Hematopoietic multipotent progenitor cell treated with erythropoietin and hydrocortisone succinate and interleukin-3 and kit ligand, for 4 days (in vitro differentiated cells): ENCODE results near the gene DTD1.
"Not testable (repeated sequence)": the region's sequence is repeated elsewhere in the genome, so short reads cannot be mapped to it uniquely, and the experiment has no call there.

Experiments used
- DNase-seq: peaks from one replicate; pipeline ENCODE4 v3.0.0-alpha.2; 2015

Gene DTD1

DNA sequence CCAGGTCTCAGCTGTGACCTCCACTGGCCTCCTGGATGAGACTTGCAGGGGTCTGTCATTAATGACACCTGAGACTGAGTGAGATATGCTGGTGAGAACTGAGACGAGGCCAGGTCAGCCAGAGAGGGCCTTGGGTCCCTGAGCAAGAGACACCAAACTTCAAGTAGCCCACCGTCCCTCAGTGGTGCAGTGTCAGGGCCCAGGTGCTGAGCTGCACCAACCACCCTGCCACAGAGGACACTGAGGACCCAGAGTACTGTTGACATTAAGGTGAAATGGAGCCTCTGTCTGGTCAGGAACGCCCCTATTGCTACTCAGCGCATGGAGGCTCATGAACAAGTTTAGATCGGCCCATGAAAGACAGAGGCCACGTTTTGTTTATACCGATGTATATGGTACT lies 161.7 kb downstream of the DTD1 start:
- no peak for DNase-seq

DNA sequence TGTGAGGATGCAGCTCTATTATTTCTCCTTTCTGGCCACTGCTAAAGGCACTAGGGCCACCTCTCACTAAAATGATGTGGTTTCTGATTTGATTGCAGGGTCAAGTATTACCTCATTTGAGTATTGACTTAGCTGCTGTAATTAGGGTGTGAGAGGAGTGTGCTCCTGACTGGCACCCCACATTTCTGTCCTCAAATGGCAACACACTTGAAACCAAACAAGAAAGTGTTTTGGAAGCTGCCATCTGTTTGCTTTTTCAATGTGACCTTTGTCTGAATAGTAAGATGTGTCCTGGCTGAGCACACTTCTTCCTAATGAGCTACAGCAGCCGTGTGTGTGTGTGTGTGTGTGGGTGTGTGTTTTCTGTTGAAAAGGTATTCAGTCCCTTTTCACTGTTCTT lies 162.9 kb downstream of the DTD1 start:
- DNase-seq: no peak

- peak; percentile 22 for DNase-seq
These were observed 166.3 kb downstream of the DTD1 start for GRCh38 chr20:18754030-18754652.

DNA sequence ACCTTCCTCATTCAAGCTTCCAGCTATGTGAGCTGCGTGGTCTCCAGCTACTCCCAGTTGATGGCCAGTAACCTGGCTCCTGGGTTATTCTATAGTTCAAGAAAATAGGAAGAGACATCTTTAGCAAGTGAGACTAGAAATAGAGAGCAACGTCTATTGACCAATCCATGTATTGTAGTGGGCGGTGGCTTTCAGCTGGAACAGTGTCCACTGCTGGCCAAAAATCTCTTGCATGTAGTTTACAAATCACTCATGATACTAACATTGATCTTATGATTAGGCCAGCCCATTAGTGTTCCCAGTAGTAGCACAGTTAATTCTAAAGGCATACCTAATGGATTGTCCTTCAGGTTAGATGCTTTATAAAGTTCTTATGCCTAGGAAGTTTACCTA lies 166.8 kb downstream of the DTD1 start:
- DNase-seq: no peak

DNA sequence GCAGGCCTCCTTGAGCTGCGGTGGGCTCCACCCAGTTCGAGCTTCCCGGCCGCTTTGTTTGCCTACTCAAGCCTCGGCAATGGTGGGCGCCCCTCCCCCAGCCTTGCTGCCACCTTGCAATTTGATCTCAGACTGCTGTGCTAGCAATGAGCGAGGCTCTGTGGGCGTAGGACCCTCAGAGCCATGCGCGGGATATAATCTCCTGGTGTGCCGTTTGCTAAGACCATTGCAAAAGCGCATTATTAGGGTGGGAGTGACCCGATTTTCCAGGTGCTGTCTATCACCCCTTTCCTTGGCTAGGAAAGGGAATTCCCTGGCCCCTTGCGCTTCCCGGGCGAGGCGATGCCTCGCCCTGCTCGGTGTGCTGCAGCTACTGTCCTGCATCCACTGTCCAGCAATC lies 173.0 kb downstream of the DTD1 start:
- not testable (repeated sequence) for DNase-seq

- DNase-seq: no peak
These were observed 179.8 kb downstream of the DTD1 start for GRCh38 chr20:18767676-18768075.

- no peak for DNase-seq
These were observed 185.7 kb downstream of the DTD1 start for GRCh38 chr20:18773566-18773965.

- DNase-seq: no peak
These were observed 186.4 kb downstream of the DTD1 start for GRCh38 chr20:18774207-18774606.

- DNase-seq: no peak
These were observed 187.8 kb downstream of the DTD1 start for GRCh38 chr20:18775633-18776032.

DNA sequence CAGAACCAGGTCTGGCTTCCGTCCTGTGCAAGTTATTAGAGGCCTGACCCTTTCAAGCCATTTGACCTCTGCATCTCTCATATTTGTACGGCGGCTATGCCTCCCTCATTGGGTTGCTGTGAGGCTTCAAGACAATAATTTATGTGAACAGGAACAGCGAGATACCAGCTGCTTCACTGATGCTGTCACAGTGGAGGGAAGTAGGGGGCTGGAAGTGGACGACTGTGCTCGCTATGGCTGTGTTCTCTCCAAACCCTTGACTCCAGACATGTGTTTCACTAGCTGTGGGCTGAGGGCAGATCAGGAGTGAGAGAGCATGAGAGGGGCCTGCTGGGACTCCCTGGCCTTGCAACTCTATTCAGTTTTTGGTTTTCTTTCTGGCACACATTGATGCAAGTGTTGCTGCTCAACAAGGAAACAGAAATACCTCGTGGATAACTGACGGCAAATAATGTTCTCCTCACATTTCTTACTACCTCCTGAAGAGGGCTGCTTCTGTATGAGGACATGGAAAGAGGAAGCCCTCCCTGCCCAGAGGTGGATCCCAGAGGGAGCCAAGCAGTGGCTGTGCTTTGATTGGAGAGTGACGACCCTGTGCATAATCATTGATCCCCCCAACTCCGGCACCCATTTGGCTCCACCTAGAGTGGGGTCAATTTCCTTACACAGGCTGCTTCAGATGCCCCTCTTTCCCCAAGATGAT lies 191.0 kb downstream of the DTD1 start:
- DNase-seq: no peak

DNA sequence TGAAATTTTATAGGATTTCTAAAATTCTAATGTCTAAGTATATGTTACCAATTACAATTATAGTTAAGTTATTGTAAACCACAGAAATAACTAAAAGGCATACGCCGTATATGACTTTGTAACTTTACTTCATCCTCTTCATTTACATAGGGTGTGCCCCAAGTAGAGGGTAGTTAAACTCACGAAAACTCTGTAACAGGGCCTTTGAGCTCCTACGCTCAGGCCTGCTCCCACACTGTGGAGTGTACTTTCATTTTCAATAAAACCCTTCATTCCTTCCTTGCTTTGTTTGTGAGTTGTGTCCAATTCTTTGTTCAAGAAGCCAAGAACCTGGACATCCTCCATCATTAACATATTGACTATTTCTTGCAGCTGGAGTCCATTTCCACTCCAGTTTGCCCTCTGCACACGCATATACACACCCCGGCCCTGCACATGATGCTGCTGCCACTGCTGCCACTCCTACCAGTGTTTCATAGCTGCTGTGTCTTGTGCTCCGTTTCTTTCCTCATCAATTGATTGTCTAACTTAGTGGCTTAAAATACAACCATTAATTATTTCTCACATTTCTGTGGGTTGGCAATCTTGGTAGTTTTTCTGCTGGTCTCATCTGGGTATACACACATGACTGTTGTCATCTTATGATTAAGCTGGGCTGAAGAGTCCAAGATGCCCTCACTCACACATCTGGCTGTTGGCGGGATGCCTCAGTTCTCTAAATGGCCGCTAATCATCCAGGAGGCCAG lies 192.7 kb downstream of the DTD1 start:
- DNase-seq: no peak

DNA sequence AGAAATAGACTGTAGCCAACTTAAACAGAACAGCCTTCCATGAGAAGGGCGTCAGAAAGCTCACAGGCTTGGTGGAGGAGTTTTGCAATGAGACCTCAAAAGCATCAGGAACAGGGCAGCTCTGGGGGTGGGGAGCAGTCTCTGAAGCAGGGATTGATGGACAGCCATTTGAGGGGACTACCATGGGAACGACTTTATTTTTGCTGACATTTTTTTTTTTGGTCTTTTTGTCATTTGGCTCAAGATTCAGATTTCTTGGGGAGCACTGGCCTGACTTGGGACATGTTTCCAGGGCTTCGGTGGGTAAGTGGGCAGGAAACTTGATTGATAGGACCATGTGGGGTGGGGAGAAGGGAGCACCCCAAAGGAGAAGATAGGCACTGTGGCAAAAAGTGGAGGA lies 193.7 kb downstream of the DTD1 start:
- no peak for DNase-seq

- DNase-seq: no peak
These were observed 195.6 kb downstream of the DTD1 start for GRCh38 chr20:18783385-18783959.

- DNase-seq: not testable (repeated sequence)
These were observed 199.2 kb downstream of the DTD1 start for GRCh38 chr20:18787046-18787445.

- DNase-seq: no peak
These were observed 200.2 kb downstream of the DTD1 start for GRCh38 chr20:18788021-18788420.

DNA sequence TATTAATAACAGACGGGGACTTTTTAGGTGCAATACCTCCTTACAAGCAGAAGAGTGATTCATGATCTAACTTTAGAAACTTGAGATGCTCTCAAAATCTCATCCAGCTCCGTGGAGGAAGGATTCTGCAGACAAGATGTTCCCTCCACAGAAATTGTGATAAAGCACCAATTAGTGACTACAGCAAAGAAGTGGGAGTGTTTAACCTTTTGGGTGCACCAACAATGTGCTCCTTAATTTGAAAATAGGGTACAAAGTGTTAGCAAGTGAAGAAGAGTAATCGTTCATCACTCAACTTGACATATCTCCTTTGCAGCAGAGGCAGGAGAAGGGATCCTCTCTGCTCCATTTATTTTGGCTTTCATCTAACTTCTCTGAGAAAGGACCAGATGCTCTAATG lies 202.9 kb downstream of the DTD1 start:
- DNase-seq: no peak

DNA sequence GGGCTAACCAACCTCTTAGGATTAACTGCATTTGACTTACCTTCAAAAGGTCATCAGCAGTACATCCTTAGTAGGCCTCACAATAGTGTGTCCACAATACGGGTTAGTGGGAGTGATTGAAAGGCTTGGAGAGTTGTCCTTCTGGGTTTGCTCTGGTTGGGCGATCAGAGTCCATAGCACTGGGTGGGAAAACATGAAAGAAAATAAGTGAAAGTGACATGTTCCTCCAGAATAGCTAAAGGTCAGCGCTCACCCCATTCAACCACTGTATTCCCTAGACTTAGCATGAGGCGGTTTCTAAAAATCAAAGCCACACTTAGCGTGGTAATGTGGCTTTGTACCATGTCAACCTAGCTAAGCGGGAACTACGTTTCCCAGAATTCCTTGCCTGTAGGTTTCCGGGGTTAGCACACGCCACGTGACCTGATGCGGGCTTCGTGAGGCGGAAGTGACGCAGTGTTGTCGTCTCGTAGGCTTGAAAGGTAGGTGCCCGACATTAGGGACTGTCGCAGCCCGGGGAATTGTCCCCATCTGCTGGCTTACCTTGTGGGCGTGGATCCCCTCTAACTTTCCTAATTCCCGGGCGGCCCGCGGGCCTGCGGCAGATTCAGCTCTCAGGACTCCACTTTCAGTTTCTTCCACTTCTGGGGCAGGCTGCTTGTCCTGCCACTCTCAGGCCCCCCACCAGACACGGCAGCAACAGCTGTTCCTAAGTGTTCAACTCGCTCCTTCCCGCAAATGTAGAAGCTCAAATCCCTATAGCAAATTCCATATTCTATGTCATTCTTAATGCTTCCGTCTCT lies 206.0 kb downstream of the DTD1 start:
- DNase-seq: peak; percentile 97

DNA sequence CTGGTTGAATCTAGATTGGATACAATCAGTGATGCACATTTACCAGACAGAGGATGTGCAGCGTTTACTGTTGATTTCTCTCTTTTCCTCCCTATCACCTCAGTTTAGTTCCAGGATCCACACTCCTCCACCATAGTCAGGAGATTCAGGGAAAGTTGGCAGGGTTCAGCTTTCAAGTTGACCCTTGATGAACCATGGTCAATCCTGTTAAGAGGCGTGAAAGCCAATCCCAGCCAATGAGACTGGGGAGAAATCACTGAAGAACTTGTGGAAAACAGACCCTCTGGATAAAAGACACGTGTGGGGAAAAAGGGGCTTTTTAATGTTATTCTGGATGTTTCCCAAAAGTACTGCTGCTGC lies 206.6 kb downstream of the DTD1 start:
- no peak for DNase-seq

- DNase-seq: no peak
These were observed 207.5 kb downstream of the DTD1 start for GRCh38 chr20:18795366-18795765.

DNA sequence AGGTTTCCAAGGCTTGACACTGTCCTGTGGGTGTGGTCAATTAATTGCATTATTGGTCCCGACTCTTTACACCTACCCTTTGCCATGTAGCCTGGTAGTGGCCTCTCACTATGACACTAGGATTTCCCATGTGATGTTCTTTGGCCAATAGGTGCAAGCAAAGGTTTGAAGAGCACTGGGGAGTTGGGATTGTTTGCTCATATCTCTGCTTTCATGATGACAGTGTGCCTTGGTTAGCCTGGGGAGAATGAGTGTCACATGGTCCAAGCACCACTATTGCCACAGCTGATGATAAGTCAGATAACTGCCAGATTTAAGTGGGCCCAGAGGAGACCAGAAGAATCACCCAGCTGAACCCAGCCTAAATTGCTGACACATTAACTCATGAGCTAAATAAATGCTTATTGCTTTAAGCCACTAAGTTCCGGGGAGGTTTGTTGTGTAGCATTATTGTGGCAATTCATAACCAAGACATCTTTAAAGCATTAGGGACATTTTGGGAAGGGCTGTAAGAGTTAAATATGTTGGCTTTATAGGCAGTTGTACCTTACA lies 208.5 kb downstream of the DTD1 start:
- DNase-seq: no peak

DNA sequence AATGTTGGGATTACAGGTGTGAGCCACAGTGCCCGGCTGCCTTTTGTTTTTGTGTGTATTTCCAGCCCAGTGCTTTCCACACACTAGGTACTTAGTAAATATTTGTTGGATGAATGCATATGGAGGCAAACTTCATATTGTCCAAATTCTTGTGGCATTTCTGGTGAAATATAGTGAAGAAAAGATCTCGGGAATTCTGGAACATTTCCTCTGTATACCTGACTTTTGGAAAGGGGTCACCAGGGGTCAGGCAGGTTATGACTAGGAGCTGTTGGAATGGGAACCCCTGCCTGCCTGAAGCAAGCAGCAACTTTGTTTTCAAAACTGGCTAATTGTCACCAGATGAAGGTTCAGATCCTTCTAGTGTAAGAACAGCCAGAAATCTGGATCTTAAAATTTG lies 213.7 kb downstream of the DTD1 start:
- DNase-seq: no peak

DNA sequence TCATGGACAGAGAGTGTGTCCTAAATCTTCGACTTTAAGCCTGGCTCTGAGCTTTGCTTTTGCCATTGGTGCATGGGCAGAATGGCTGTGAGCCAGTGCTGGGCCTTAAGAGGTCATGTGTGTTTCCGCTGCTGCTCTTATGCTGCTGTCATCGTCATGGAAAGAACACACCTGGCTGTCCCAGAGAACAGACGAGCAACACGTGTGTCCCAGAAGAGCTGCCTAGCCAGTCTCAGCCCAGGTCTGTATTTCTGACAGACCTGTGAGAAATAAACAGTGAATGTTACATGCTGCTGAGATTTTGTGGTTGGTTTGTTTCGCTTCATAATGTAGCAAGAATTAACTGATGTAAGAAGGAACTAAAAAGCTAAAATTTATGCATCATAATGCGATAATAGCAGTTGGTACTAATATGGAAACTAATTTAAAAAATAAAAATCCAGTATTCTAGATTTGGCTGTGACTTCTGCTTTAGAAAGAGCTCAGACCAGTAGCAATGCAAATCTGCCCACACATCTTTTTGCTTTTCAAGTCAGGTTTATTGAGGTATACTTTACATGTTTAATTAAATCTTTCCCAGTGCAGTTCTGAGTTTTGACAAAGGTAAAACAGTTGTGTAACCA lies 214.3 kb downstream of the DTD1 start:
- DNase-seq: no peak
